ENCODE results near the gene OXSM. TPM values are rescaled to one million over a fixed set of nuclear protein-coding genes. Genes with fewer than 3 reads are reported as not detected.

Gene OXSM
- total RNA-seq, 1 experiment from 2014 or later: 17.7 TPM

DNA sequence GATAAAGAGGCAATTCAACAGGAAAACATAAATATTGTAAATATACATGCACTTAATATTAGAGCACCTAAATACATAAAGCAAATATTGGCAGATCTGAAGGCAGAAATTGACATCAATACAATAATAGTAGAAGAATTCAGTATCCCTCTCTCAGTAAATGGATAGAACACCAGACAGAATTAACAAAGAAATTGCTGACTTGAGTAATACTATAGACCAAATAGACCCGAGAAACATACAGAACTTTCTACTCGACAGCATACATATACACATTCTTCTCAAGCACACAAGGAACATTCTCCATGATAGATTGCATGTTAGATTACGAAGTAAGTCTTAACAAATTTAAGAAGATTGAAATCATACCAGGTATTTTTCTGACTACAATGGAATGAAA is 50.2 kb downstream of the OXSM start:
- ChIA-PET POLR2A (no interaction called here), CTCF (no interaction called here), RAD21 (ENCODE audit: low non-redundant PET in 1 of 2, low total read pairs in 2 of 2, uncharacterized antibody in 2 of 2, unreplicated experiment in 2 of 2) (no interaction called here)
- Histone ChIP-seq H3K27ac (ENCODE audit: low read depth, low read length) (no peak overlapping the region), H3K9me2 (ENCODE audit: insufficient read depth) (no peaks in the 10 kb centered on the region), H4K20me1 (ENCODE audit: insufficient read depth) (no peaks in the 10 kb centered on the region), H3K79me2 (ENCODE audit: insufficient read depth, low read length) (no peaks in the 10 kb centered on the region), H3K9ac (ENCODE audit: low read length) (no peak overlapping the region), H3K27me3 (ENCODE audit: insufficient read depth, low read length) (no peaks in the 10 kb centered on the region), H3K4me2 (ENCODE audit: low read length) (no peak overlapping the region), H3K4me1 (ENCODE audit: control insufficient read depth in 1 of 2, insufficient read depth in 2 of 2, low read length in 2 of 2) (no peaks in the 10 kb centered on the region), H3K36me3 (ENCODE audit: control insufficient read depth in 1 of 2, insufficient read depth in 2 of 2, low read length in 2 of 2) (no peaks in the 10 kb centered on the region), H2AFZ (ENCODE audit: low read depth, low read length, poor library complexity, severe bottlenecking) (no peak overlapping the region), H3K9me3 (ENCODE audit: control insufficient read depth in 1 of 2, insufficient read depth in 1 of 2, low read depth in 1 of 2, low read length in 2 of 2) (no peaks in the 10 kb centered on the region), H3K4me3 (replicated peaks in 1 of 2; ENCODE audit: low read depth in 1 of 2, low read length in 2 of 2) (no peak overlapping the region)
- TF ChIP-seq FOSL1 (IDR thresholded peaks at IDR 0.05; ENCODE audit: low read depth) (no peak), SRF (IDR thresholded peaks at IDR 0.05; ENCODE audit: low read depth) (no peak), YY1 (IDR thresholded peaks at IDR 0.05; ENCODE audit: extremely low read depth, insufficient replicate concordance, low read depth, low read length) (no peak), CBX3 (IDR thresholded peaks at IDR 0.05; ENCODE audit: low read depth) (no peak)
- intact Hi-C loops (cut with micrococcal nuclease): loop anchor here (5.0 to 10.0 kb wide), 2 partner anchors 125 to 872 kb away; no protein-coding TSS in a partner anchor
- BruUV-seq (replicated peaks): no TSS peak
- no peak for ATAC-seq
- no peak for DNase-seq (ENCODE audit: low read depth, low spot score)

DNA sequence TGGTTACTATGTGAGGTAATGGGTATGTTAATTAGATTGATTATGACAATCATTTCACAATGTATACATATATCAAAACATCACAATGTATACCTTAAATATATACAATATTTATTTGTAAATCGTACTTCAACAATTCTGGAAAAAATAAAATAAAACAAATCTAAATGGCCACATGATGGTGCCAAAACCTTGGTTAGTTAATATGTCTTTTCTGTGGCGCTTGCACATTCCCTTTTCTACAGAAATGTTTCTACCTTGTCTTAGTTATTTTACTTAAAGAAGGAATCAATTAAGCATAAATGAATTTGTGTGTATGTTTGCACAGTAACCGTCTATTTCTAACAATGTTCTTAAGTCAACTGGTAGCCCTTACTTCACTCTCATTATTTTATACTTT is 53.4 kb downstream of the OXSM start:
- Histone ChIP-seq H3K9me3 (ENCODE audit: control insufficient read depth in 1 of 2, insufficient read depth in 1 of 2, low read depth in 1 of 2, low read length in 2 of 2) (no peaks in the 10 kb centered on the region), H3K79me2 (ENCODE audit: insufficient read depth, low read length) (no peaks in the 10 kb centered on the region), H3K27ac (ENCODE audit: low read depth, low read length) (no peak overlapping the region), H3K4me1 (ENCODE audit: control insufficient read depth in 1 of 2, insufficient read depth in 2 of 2, low read length in 2 of 2) (no peaks in the 10 kb centered on the region), H3K27me3 (ENCODE audit: insufficient read depth, low read length) (no peaks in the 10 kb centered on the region), H3K4me3 (replicated peaks in 1 of 2; ENCODE audit: low read depth in 1 of 2, low read length in 2 of 2) (no peak overlapping the region), H3K36me3 (ENCODE audit: control insufficient read depth in 1 of 2, insufficient read depth in 2 of 2, low read length in 2 of 2) (no peaks in the 10 kb centered on the region), H3K4me2 (ENCODE audit: low read length) (no peak overlapping the region), H4K20me1 (ENCODE audit: insufficient read depth) (no peaks in the 10 kb centered on the region), H3K9ac (ENCODE audit: low read length) (no peak overlapping the region), H2AFZ (ENCODE audit: low read depth, low read length, poor library complexity, severe bottlenecking) (no peak overlapping the region), H3K9me2 (ENCODE audit: insufficient read depth) (no peaks in the 10 kb centered on the region)
- DNase-seq (ENCODE audit: low read depth, low spot score) (no peak), ATAC-seq (no peak)
- peak; percentile 29; the same call in 1 of the 2 replicates for TF ChIP-seq RAD21 (IDR thresholded peaks at IDR 0.05; ENCODE audit: low read depth)
- TF ChIP-seq, protein P1, sequence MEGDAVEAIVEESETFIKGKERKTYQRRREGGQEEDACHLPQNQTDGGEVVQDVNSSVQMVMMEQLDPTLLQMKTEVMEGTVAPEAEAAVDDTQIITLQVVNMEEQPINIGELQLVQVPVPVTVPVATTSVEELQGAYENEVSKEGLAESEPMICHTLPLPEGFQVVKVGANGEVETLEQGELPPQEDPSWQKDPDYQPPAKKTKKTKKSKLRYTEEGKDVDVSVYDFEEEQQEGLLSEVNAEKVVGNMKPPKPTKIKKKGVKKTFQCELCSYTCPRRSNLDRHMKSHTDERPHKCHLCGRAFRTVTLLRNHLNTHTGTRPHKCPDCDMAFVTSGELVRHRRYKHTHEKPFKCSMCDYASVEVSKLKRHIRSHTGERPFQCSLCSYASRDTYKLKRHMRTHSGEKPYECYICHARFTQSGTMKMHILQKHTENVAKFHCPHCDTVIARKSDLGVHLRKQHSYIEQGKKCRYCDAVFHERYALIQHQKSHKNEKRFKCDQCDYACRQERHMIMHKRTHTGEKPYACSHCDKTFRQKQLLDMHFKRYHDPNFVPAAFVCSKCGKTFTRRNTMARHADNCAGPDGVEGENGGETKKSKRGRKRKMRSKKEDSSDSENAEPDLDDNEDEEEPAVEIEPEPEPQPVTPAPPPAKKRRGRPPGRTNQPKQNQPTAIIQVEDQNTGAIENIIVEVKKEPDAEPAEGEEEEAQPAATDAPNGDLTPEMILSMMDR (IDR thresholded peaks at IDR 0.05 in 2 of 3, conservative IDR thresholded peaks at IDR 0.05 in 1 of 3; ENCODE audit: borderline replicate concordance in 1 of 3, insufficient read depth in 1 of 3, low read depth in 2 of 3, low read length in 2 of 3): 0 out of 6 replicates have a peak, but pooled peaks of 1 of the 3 experiments have one; percentile 12
- no peak for TF ChIP-seq EGR1 (IDR thresholded peaks at IDR 0.05; ENCODE audit: low read depth)
- ChIA-PET CTCF (no interaction called here), POLR2A (no interaction called here), RAD21 (ENCODE audit: low non-redundant PET in 1 of 2, low total read pairs in 2 of 2, uncharacterized antibody in 2 of 2, unreplicated experiment in 2 of 2) (no interaction called here)
- intact Hi-C loops (cut with micrococcal nuclease): loop anchor here (5.0 to 10.0 kb wide), 2 partner anchors 121 to 869 kb away; no protein-coding TSS in a partner anchor
- BruUV-seq (replicated peaks): no TSS peak

Other genes with a start within 250 kb of the OXSM start
- gene TOP2B, start 125.2 kb upstream of the OXSM start, total RNA-seq (2021; ENCODE audit: unreplicated experiment): 101 TPM
- gene NGLY1, start 6.6 kb upstream of the OXSM start, total RNA-seq (2021; ENCODE audit: unreplicated experiment): 29.4 TPM